ENCODE measurements around the gene ZNF579. TPM values are rescaled to one million over a fixed set of nuclear protein-coding genes. Genes with fewer than 3 reads are reported as not detected.
A peak's percentile ranks its signal among the peaks of the same experiment; 100 is the strongest.

Gene ZNF579
- total and polyA plus RNA-seq, 8 donors = 3.1 to 13.0 (median 9.9) TPM

- Histone ChIP-seq H3K36me3 (peaks cover 19 to 48% (median 43%) of the 10 kb centered on the region in 4 donors), H3K4me1 (peaks cover 3 to 14% (median 10%) of the 10 kb centered on the region in 4 donors), H3K27ac (no peak overlapping the region), H3K27me3 (peaks cover 0 to 5% (median 0%) of the 10 kb centered on the region in 3 donors), H3K9me3 (no peaks in the 10 kb centered on the region), H3K4me3 (no peak overlapping the region)
- no peak for TF ChIP-seq POLR2AphosphoS5 (IDR thresholded peaks at IDR 0.05)
- no peak for TF ChIP-seq EP300 (IDR thresholded peaks at IDR 0.05)
- TF ChIP-seq POLR2A (IDR thresholded peaks at IDR 0.05) = no peak
- TF ChIP-seq CTCF (IDR thresholded peaks at IDR 0.05) = no peak
- intact Hi-C loops (cut with DNase I; ENCODE audit: low total_unique reads) = no loop called here
- DNase-seq = no peak
- WGBS, 5 donors = 77 to 85% (median 82%) methylated on average over 10 of the region's 10 CpGs
Measured at GRCh38 chr19:55591555-55591954, 10.9 kb upstream of the ZNF579 start.

- Histone ChIP-seq H3K9me3 (no peaks in the 10 kb centered on the region), H3K27me3 (peaks cover 0 to 13% (median 0%) of the 10 kb centered on the region in 3 donors), H3K36me3 (peaks cover 10 to 39% (median 34%) of the 10 kb centered on the region in 4 donors), H3K27ac (no peak overlapping the region), H3K4me1 (peaks cover 13 to 23% (median 20%) of the 10 kb centered on the region in 4 donors), H3K4me3 (no peak overlapping the region)
- peak in 1 of 2 donors; percentile 60 for DNase-seq
- TF ChIP-seq EP300 (IDR thresholded peaks at IDR 0.05) (no peak), POLR2AphosphoS5 (IDR thresholded peaks at IDR 0.05) (no peak), POLR2A (IDR thresholded peaks at IDR 0.05) (no peak), CTCF (IDR thresholded peaks at IDR 0.05) (no peak)
- 72 to 79% (median 77%) methylated on average over 10 of the region's 10 CpGs for WGBS, 5 donors
- intact Hi-C loops (cut with DNase I; ENCODE audit: low total_unique reads) = no loop called here
Measured at GRCh38 chr19:55590617-55591016, 10.0 kb upstream of the ZNF579 start.

- H3K4me1 ChIP-seq = peaks cover 17 to 28% (median 24%) of the 10 kb centered on the region in 4 donors
- H3K27ac ChIP-seq = no peak overlapping the region
- H3K27me3 ChIP-seq = peaks cover 0 to 15% (median 0%) of the 10 kb centered on the region in 3 donors
- H3K4me3 ChIP-seq = no peak overlapping the region
- intact Hi-C loops (cut with DNase I; ENCODE audit: low total_unique reads) = no loop called here
- H3K9me3 ChIP-seq = no peaks in the 10 kb centered on the region
- WGBS, 5 donors = 45 to 59% (median 52%) methylated on average over 7 of the region's 7 CpGs
- DNase-seq = no peak
- TF ChIP-seq POLR2AphosphoS5 (IDR thresholded peaks at IDR 0.05) = no peak
- peaks cover 6 to 34% (median 29%) of the 10 kb centered on the region in 4 donors for H3K36me3 ChIP-seq
Measured at GRCh38 chr19:55590109-55590508, 9.5 kb upstream of the ZNF579 start.

GRCh38 chr19:55588738-55589137 is 8.1 kb upstream of the ZNF579 start:
- 90 to 96% (median 94%) methylated on average over 8 of the region's 8 CpGs for WGBS, 5 donors
- H3K4me3 ChIP-seq = no peak overlapping the region
- intact Hi-C loops (cut with DNase I; ENCODE audit: low total_unique reads) = no loop called here
- peaks cover 0 to 15% (median 0%) of the 10 kb centered on the region in 3 donors for H3K27me3 ChIP-seq
- H3K36me3 ChIP-seq = peaks cover 3 to 24% (median 19%) of the 10 kb centered on the region in 4 donors
- no peak overlapping the region for H3K27ac ChIP-seq
- DNase-seq = no peak
- H3K9me3 ChIP-seq = no peaks in the 10 kb centered on the region
- peaks cover 17 to 28% (median 24%) of the 10 kb centered on the region in 4 donors for H3K4me1 ChIP-seq
- TF ChIP-seq EP300 (IDR thresholded peaks at IDR 0.05) = no peak
- TF ChIP-seq CTCF (IDR thresholded peaks at IDR 0.05) = no peak
- no peak for TF ChIP-seq POLR2AphosphoS5 (IDR thresholded peaks at IDR 0.05)
- TF ChIP-seq POLR2A (IDR thresholded peaks at IDR 0.05) = no peak

GRCh38 chr19:55586976-55587668 is 6.5 kb upstream of the ZNF579 start:
- peaks cover 20 to 35% (median 29%) of the 10 kb centered on the region in 4 donors for H3K4me1 ChIP-seq
- peaks cover 0 to 15% (median 0%) of the 10 kb centered on the region in 3 donors for H3K27me3 ChIP-seq
- peak; percentile 98 to 99 for DNase-seq
- no peaks in the 10 kb centered on the region for H3K9me3 ChIP-seq
- intact Hi-C loops (cut with DNase I; ENCODE audit: low total_unique reads) = no loop called here
- 0 to 1% (median 1%) methylated on average over 28 to 40 of the region's 40 CpGs for WGBS, 5 donors
- H3K27ac ChIP-seq = peak overlapping the region; percentile 42 to 84 (median 68)
- no peak for TF ChIP-seq EP300 (IDR thresholded peaks at IDR 0.05)
- no peak for TF ChIP-seq CTCF (IDR thresholded peaks at IDR 0.05)
- peak in 2 of 3 donors; percentile 36 to 67 for TF ChIP-seq POLR2AphosphoS5 (IDR thresholded peaks at IDR 0.05)
- no peak for TF ChIP-seq POLR2A (IDR thresholded peaks at IDR 0.05)
- peaks cover under 1 to 7% (median 5%) of the 10 kb centered on the region in 4 donors for H3K36me3 ChIP-seq
- H3K4me3 ChIP-seq = peak overlapping the region; percentile 35 to 48 (median 36)

Measured in stomach (tissue), 9 donors.